ENCODE measurements around the gene TAF13. TPM values are rescaled to one million over a fixed set of nuclear protein-coding genes. Genes with fewer than 3 reads are reported as not detected.

Gene TAF13, protein sequence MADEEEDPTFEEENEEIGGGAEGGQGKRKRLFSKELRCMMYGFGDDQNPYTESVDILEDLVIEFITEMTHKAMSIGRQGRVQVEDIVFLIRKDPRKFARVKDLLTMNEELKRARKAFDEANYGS
- 46.2 and 65.3 TPM in 2 replicates for total RNA-seq

GRCh38 chr1:109075531-109076490 lies at the start of gene TAF13:
Gene TAF13, minus strand, starts transcription at chr1:109076003. Its CDS starts 56 bp downstream, at chr1:109075947.

GRCh38 chr1:109113590-109114341 lies 38.0 kb upstream of the TAF13 start, which contains the start of gene ELAPOR1:
Gene ELAPOR1, plus strand, starts transcription at chr1:109114115. Its CDS starts 69 bp downstream, at chr1:109114184.

GRCh38 chr1:109090196-109091077 lies 14.6 kb upstream of the TAF13 start, which contains the start of gene TMEM167B:
Gene TMEM167B, plus strand, starts transcription at chr1:109090764. Its CDS starts 109 bp downstream, at chr1:109090873.

GRCh38 chr1:109041621-109042468 lies 34.0 kb downstream of the TAF13 start, which contains the start of gene WDR47:
Gene WDR47, minus strand, starts transcription at chr1:109042102. Its CDS starts 18,590 bp downstream, at chr1:109023512.

Other genes starting within 250 kb of the TAF13 start
- not detected in 2 replicates for gene AKNAD1, start 218.9 kb downstream of the TAF13 start, total RNA-seq
- gene GPSM2, start 199.0 kb downstream of the TAF13 start, total RNA-seq: 9.6 and 21.8 TPM in 2 replicates
- 26.2 and 31.1 TPM in 2 replicates for gene CLCC1, start 112.5 kb downstream of the TAF13 start, total RNA-seq
- gene WDR47, start 33.9 kb downstream of the TAF13 start, total RNA-seq: 8.6 and 10.3 TPM in 2 replicates
- gene TMEM167B, start 14.8 kb upstream of the TAF13 start, total RNA-seq: 18.8 and 20.2 TPM in 2 replicates
- 1.8 TPM in 1 of 2 replicates, not detected in the other for gene ELAPOR1, start 38.1 kb upstream of the TAF13 start, total RNA-seq
- 204 and 220 TPM in 2 replicates for gene SARS1, start 137.9 kb upstream of the TAF13 start, total RNA-seq
- gene CELSR2, start 173.5 kb upstream of the TAF13 start, total RNA-seq: 0.72 and 1.5 TPM in 2 replicates
- 13.9 and 18.4 TPM in 2 replicates for gene PSRC1, start 207.1 kb upstream of the TAF13 start, total RNA-seq
- gene MYBPHL, start 231.0 kb upstream of the TAF13 start, total RNA-seq: not detected in 2 replicates